Occipital lobe (tissue), 2 donors: ENCODE results near the gene HYCC2. TPM values are rescaled to one million over a fixed set of nuclear protein-coding genes. Genes with fewer than 3 reads are reported as not detected.

Experiments used
- small RNA-seq: library from RNA; depleted of rRNA; stranded (forward); fragments of <200 nt; gene quantifications from one replicate; pipeline ENCODE3, GENCODE V24; 2014
- total RNA-seq: library from RNA; depleted of rRNA; stranded (reverse); fragments of >200 nt; gene quantifications from one replicate; pipeline ENCODE4 v1.2.3, GENCODE V29; 2014

Gene HYCC2
- total RNA-seq, 1 donor from 2014 or later = 54.4 TPM

Small RNA genes lying within 50 kb of the gene (small RNA-seq; reads per million reads assigned to genes)
- gene RNU6-1206P = not detected

Other genes starting within 250 kb of the HYCC2 start
- gene CLK1, start 207.0 kb downstream of the HYCC2 start, total RNA-seq = 244 TPM
- 47.4 TPM for gene PPIL3, start 182.6 kb downstream of the HYCC2 start, total RNA-seq
- 34.9 TPM for gene NIF3L1, start 182.3 kb downstream of the HYCC2 start, total RNA-seq
- gene ORC2, start 108.0 kb downstream of the HYCC2 start, total RNA-seq = 25.6 TPM
- gene NDUFB3, start 330 bp upstream of the HYCC2 start, total RNA-seq = 39.8 TPM
- 35.1 TPM for gene CFLAR, start 44.5 kb upstream of the HYCC2 start, total RNA-seq
- 2.0 TPM for gene CASP10, start 111.5 kb upstream of the HYCC2 start, total RNA-seq
- gene CASP8, start 188.9 kb upstream of the HYCC2 start, total RNA-seq = 2.2 TPM